Neural progenitor cell (in vitro differentiated cells): ENCODE measurements around the gene THRB.

Experiments used
- CTCF ChIP-seq: fragments of 200-600 bp; sonication (generic); IDR thresholded peaks from 2 replicates; pipeline ENCODE4 v1.5.1; 2017; ENCODE audit warnings: antibody characterized with exemption, mild to moderate bottlenecking
- EZH2 ChIP-seq: fragments of 200-600 bp; sonication (generic); IDR thresholded peaks from 2 replicates; pipeline ENCODE4 v1.6.1; 2017; ENCODE audit warnings: antibody characterized with exemption, mild to moderate bottlenecking, moderate library complexity
- EZH2phosphoT487 ChIP-seq: fragments of 200-600 bp; sonication (generic); IDR thresholded peaks from 2 replicates; pipeline ENCODE4 v1.6.1; 2017; ENCODE audit warnings: antibody characterized with exemption

- TF ChIP-seq CTCF (no peak), EZH2phosphoT487 (no peak), EZH2 (no peak)
These were observed 245.1 kb downstream of the THRB start for GRCh38 chr3:24249523-24249922.
